K562 (cell line): ENCODE results near the gene SLC39A11. TPM values are rescaled to one million over a fixed set of nuclear protein-coding genes. Genes with fewer than 3 reads are reported as not detected.

Experiments
- ATAC-seq: fragments of 200-7000 bp; cut with Tn5 transposase; 3 replicates; pipeline ENCODE4 v1.9.1; 2020; ENCODE audit warnings: moderate library complexity
- BruUV-seq: library from RNA; stranded (reverse); fragments of 400-500 nt; replicated peaks from 2 replicates; lab custom pipeline; 2021; lab: Mats Ljungman, UMichigan
- CTCF ChIA-PET: fragments of 300-600 bp; formaldehyde crosslinking; extraction: SDS; loops from one replicate; lab custom pipeline; 2021; ENCODE audit warnings: low intra/inter-chr PET ratio; lab: Yijun Ruan, JAX
- POLR2A ChIA-PET: fragments of 300-600, 350-650 bp; sonication (Branson Sonifier 250); formaldehyde crosslinking; extraction: SDS; loops from one replicate; lab custom pipeline; 2021; ENCODE audit warnings: antibody characterized with exemption, inconsistent platforms; lab: Yijun Ruan, JAX
- DNase-seq, 4 experiments: peaks; one replicate each; pipeline versions ENCODE4 v3.0.0 to v3.0.0-alpha.2; 2011 to 2018; ENCODE audit warnings: low spot score in 3 of 4, mixed read lengths in 3 of 4; ENCODE audit errors: extremely low read depth in 1 of 4
- FAIRE-seq: peaks from 2 replicates; lab custom pipeline; 2011; peaks lifted over from hg19 to GRCh38; lab: Jason Lieb, UNC
- H2AFZ ChIP-seq: 2 replicates; pipeline ENCODE4 v1.6.0; 2011; ENCODE audit warnings: low read depth, low read length, control low read depth, inconsistent platforms
- H3K27ac ChIP-seq: fragments of 200-600 bp; 3 replicates; pipeline ENCODE4 v1.8.0; 2011; ENCODE audit warnings: low read depth, mild to moderate bottlenecking, control low read depth, inconsistent platforms, low read length, moderate library complexity, mixed read lengths; ENCODE audit errors: extremely low read depth
- H3K27me3 ChIP-seq, 2 experiments: fragments of 300-600 bp in 1 of 2; 2 replicates in 1 of 2; 3 replicates in 1 of 2; pipeline versions ENCODE4 v1.6.0 to v1.8.0; 2011; ENCODE audit warnings: inconsistent platforms in 2 of 2, low read length in 2 of 2, mild to moderate bottlenecking in 1 of 2, mixed read lengths in 1 of 2, moderate library complexity in 1 of 2; ENCODE audit not compliant: control insufficient read depth in 2 of 2, insufficient read depth in 2 of 2
- H3K36me3 ChIP-seq: fragments of 300-600 bp; 3 replicates; pipeline ENCODE4 v1.8.0; 2011; ENCODE audit warnings: mild to moderate bottlenecking, low read length, inconsistent platforms; ENCODE audit not compliant: control insufficient read depth, insufficient read depth
- H3K4me1 ChIP-seq, 2 experiments: fragments of 200-600 bp in 1 of 2; replicated peaks in 1 of 2; 2 replicates in 1 of 2; 3 replicates in 1 of 2; pipeline versions ENCODE4 v1.5.1 to v1.8.0; 2011; ENCODE audit warnings: inconsistent platforms in 2 of 2, low read length in 2 of 2, mild to moderate bottlenecking in 1 of 2, mixed read lengths in 1 of 2, moderate library complexity in 1 of 2; ENCODE audit not compliant: control insufficient read depth in 2 of 2, insufficient read depth in 2 of 2
- H3K4me2 ChIP-seq: 2 replicates; pipeline ENCODE4 v1.6.1; 2011; ENCODE audit warnings: low read length, control low read depth, inconsistent platforms, mixed read lengths; ENCODE audit not compliant: insufficient read depth
- H3K4me3 ChIP-seq: fragments of 200-600 bp; sonication (generic), shearing (Covaris generic); 2 replicates; pipeline ENCODE4 v1.5.1; 2016; ENCODE audit warnings: control low read depth, inconsistent platforms
- H3K79me2 ChIP-seq: fragments of 200-600 bp; 3 replicates; pipeline ENCODE4 v1.8.0; 2011; ENCODE audit warnings: low read length, inconsistent platforms; ENCODE audit not compliant: control insufficient read depth, insufficient read depth
- H3K9ac ChIP-seq, 2 experiments: 2 replicates each; pipeline versions ENCODE4 v1.6.0 to v1.6.1; 2011; ENCODE audit warnings: low read depth in 2 of 2, low read length in 2 of 2, control low read depth in 1 of 2, inconsistent platforms in 1 of 2, mild to moderate bottlenecking in 1 of 2, mixed read lengths in 1 of 2; ENCODE audit not compliant: insufficient read depth in 1 of 2
- H3K9me1 ChIP-seq: one replicate; pipeline ENCODE4 v1.6.0; 2011; ENCODE audit warnings: inconsistent platforms, mild to moderate bottlenecking, low read length, moderate library complexity; ENCODE audit not compliant: control insufficient read depth, insufficient read depth
- H3K9me3 ChIP-seq: replicated peaks from 2 replicates; pipeline ENCODE4 v1.5.1; 2011; ENCODE audit warnings: low read depth, low read length, inconsistent platforms; ENCODE audit not compliant: control insufficient read depth, insufficient read depth
- H4K20me1 ChIP-seq: replicated peaks from 2 replicates; pipeline ENCODE4 v1.6.1; 2011; ENCODE audit warnings: low read length, inconsistent platforms, mixed read lengths; ENCODE audit not compliant: control insufficient read depth, insufficient read depth
- CHD4 ChIP-seq: fragments of 200-600 bp; sonication (generic); IDR thresholded peaks from 3 replicates; pipeline ENCODE4 v1.6.1; 2012; ENCODE audit warnings: low read depth, mild to moderate bottlenecking, mixed read lengths, low read length, inconsistent platforms; ENCODE audit not compliant: insufficient read depth, insufficient replicate concordance, poor library complexity, severe bottlenecking
- GTF2A2 ChIP-seq: IDR thresholded peaks from 2 replicates; pipeline ENCODE4 v1.6.1; 2016; ENCODE audit warnings: mild to moderate bottlenecking, missing genetic modification characterization, missing compliant biosample characterization
- HDGF ChIP-seq: fragments of 450-650 bp; IDR thresholded peaks from 2 replicates; pipeline ENCODE4 v1.6.1; 2016
- HNRNPH1 ChIP-seq: fragments of 200-400 bp; formaldehyde crosslinking; optimal IDR thresholded peaks from 2 replicates; pipeline ENCODE3; 2017; ENCODE audit warnings: low read depth, mild to moderate bottlenecking, low read length, moderate library complexity
- PTBP1 ChIP-seq: fragments of 200-400 bp; formaldehyde crosslinking; IDR thresholded peaks from 2 replicates; pipeline ENCODE4 v1.6.1; 2017; ENCODE audit warnings: low read depth, low read length
- SAFB ChIP-seq: fragments of 200-400 bp; formaldehyde crosslinking; IDR thresholded peaks from 2 replicates; pipeline ENCODE4 v1.6.1; 2017; ENCODE audit warnings: low read depth, low read length, borderline replicate concordance
- STAT5A ChIP-seq: IDR thresholded peaks from 2 replicates; pipeline ENCODE4 v1.6.1; 2012; ENCODE audit warnings: low read length, inconsistent platforms, borderline replicate concordance
- ZBTB7A ChIP-seq: IDR thresholded peaks from 2 replicates; pipeline ENCODE4 v1.6.1; 2011; ENCODE audit warnings: low read depth, mild to moderate bottlenecking, low read length, moderate library complexity, borderline replicate concordance; ENCODE audit not compliant: control insufficient read depth
- ZNF184 ChIP-seq: sonication (generic); formaldehyde crosslinking; IDR thresholded peaks from 2 replicates; pipeline ENCODE4 v1.5.0; 2020; ENCODE audit warnings: missing genetic modification reagents
- ZNF311 ChIP-seq: fragments of 250-450 bp; sonication (Bioruptor Pico); IDR thresholded peaks from 2 replicates; pipeline ENCODE4 v1.4.0; 2020; ENCODE audit warnings: mild to moderate bottlenecking, moderate library complexity
- in situ Hi-C: fragments of 300-500 bp; cut with MboI; formaldehyde crosslinking; loops from 4 replicates; pipeline ENCODE4 v1.15.0; 2018; ENCODE audit warnings: inconsistent platforms, mixed read lengths
- intact Hi-C: fragments of 100-400 bp; cut with micrococcal nuclease; formaldehyde crosslinking; loops from 2 replicates; pipeline ENCODE4 v1.14.2; 2022
- polyA plus RNA-seq, 8 experiments: library from polyadenylated mRNA; depleted of rRNA in 4 of 8; stranded (reverse) in 5 of 8; unstranded in 3 of 8; fragments of >200 nt; fragmentation: Nextera tagmentation in 2 of 8; fragmentation: Illumina TruSeq in 1 of 8; extraction: Ambion mirVana in 2 of 8; extraction: Trizol in 1 of 8; gene quantifications; 2 replicates each; pipeline versions ENCODE4 v1.2.1 to v1.2.3, GENCODE V29; 2011 to 2014; ENCODE audit warnings: inconsistent platforms in 1 of 8, missing spikeins in 1 of 8
- total RNA-seq, 7 experiments: library from RNA; depleted of rRNA in 6 of 7; stranded (reverse); fragments of >200 nt in 6 of 7; fragmentation: Illumina TruSeq in 2 of 7; extraction: Trizol in 2 of 7; gene quantifications; 2 replicates each; pipeline versions ENCODE4 v1.2.1 to v1.2.3, GENCODE V29; 2011 to 2021; ENCODE audit warnings: low replicate concordance in 1 of 7
- TF ChIP-seq, protein P1 (sequence below): fragments of 250-450 bp; sonication (Bioruptor Pico); IDR thresholded peaks from 2 replicates; pipeline ENCODE4 v1.5.1; 2021; ENCODE audit warnings: mild to moderate bottlenecking
- TF ChIP-seq, protein P2 (sequence below): fragments of 450-650 bp; IDR thresholded peaks from 2 replicates; pipeline ENCODE4 v1.6.1; 2018; ENCODE audit warnings: mild to moderate bottlenecking, low read depth; ENCODE audit not compliant: partially characterized antibody
- TF ChIP-seq, protein P3 (sequence below): fragments of 250-450 bp; sonication (Bioruptor Pico); IDR thresholded peaks from 2 replicates; pipeline ENCODE4 v1.8.0; 2021; ENCODE audit warnings: moderate library complexity, mild to moderate bottlenecking, inconsistent platforms

SLC39A11 gene
- total and polyA plus RNA-seq, 9 of the 15 experiments (the other 6 are each of a cell fraction or from before 2014, with no cell fraction given): 10.5 to 26.4 (median 13.4) TPM

DNA sequence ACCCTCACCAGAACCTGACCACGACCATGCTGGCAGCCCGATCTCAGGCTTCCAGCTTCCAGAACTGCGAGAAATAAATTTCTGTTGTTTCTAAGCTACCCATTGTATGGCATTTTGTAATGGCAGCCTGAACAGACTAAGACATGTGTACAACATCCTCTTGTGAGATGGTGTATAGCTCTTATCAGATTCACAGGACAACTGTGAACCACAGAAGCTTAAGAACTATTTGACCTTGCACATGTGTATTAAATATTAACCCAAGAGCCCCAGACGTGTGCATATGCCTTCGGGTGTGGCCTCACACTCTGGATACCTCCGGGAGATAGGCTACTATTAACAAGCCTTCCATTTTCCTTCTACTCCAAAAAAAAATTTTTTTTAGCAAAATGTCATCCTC lies 248.9 kb downstream of the SLC39A11 start (continued):
- TF ChIP-seq, protein P1, sequence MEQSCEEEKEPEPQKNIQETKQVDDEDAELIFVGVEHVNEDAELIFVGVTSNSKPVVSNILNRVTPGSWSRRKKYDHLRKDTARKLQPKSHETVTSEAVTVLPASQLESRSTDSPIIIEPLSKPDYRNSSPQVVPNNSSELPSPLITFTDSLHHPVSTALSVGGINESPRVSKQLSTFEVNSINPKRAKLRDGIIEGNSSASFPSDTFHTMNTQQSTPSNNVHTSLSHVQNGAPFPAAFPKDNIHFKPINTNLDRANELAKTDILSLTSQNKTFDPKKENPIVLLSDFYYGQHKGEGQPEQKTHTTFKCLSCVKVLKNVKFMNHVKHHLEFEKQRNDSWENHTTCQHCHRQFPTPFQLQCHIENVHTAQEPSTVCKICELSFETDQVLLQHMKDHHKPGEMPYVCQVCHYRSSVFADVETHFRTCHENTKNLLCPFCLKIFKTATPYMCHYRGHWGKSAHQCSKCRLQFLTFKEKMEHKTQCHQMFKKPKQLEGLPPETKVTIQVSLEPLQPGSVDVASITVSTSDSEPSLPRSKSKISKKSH (CRISPR knock-in tag): no peak
- TF ChIP-seq, protein P2, sequence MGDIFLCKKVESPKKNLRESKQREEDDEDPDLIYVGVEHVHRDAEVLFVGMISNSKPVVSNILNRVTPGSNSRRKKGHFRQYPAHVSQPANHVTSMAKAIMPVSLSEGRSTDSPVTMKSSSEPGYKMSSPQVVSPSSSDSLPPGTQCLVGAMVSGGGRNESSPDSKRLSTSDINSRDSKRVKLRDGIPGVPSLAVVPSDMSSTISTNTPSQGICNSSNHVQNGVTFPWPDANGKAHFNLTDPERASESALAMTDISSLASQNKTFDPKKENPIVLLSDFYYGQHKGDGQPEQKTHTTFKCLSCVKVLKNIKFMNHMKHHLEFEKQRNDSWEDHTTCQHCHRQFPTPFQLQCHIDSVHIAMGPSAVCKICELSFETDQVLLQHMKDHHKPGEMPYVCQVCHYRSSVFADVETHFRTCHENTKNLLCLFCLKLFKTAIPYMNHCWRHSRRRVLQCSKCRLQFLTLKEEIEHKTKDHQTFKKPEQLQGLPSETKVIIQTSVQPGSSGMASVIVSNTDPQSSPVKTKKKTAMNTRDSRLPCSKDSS: no peak
- TF ChIP-seq GTF2A2 (tag) (no peak), ZBTB7A (no peak)

DNA sequence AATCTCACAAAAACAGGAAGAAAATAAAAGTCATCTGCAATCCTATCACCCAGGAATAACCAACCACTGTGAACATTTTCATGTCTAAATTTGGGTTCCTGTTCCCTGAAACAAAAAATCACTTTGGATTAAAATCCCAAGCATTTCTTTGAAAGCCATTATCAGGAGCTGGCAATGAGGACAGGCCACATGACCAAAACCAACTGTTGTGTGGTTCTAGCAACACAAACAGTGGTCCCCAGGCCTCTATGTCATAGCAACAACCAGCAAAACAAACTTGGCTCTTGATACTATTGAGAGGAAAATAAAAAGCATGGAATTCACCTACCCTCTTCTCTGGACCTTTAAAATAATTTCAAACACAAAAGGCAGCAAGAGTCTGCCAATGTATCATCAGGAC lies 252.5 kb downstream of the SLC39A11 start:
- DNase-seq: no peak
- no peaks in the 10 kb centered on the region for H3K79me2 ChIP-seq
- TF ChIP-seq, protein P3, sequence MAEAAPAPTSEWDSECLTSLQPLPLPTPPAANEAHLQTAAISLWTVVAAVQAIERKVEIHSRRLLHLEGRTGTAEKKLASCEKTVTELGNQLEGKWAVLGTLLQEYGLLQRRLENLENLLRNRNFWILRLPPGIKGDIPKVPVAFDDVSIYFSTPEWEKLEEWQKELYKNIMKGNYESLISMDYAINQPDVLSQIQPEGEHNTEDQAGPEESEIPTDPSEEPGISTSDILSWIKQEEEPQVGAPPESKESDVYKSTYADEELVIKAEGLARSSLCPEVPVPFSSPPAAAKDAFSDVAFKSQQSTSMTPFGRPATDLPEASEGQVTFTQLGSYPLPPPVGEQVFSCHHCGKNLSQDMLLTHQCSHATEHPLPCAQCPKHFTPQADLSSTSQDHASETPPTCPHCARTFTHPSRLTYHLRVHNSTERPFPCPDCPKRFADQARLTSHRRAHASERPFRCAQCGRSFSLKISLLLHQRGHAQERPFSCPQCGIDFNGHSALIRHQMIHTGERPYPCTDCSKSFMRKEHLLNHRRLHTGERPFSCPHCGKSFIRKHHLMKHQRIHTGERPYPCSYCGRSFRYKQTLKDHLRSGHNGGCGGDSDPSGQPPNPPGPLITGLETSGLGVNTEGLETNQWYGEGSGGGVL: no peak
- TF ChIP-seq STAT5A: no peak
- TF ChIP-seq CHD4: no peak
- TF ChIP-seq PTBP1: no peak
- no peak for TF ChIP-seq HNRNPH1
- no peak for TF ChIP-seq ZNF184 (CRISPR knock-in tag)
- TF ChIP-seq SAFB: no peak
- TF ChIP-seq ZNF311 (CRISPR knock-in tag): no peak
- TF ChIP-seq HDGF: no peak
- TF ChIP-seq, all 486 proteins: peak for 0
- CTCF ChIA-PET: no interaction called here
- no peaks in the 10 kb centered on the region for H3K36me3 ChIP-seq
- no peaks in the 10 kb centered on the region for H4K20me1 ChIP-seq
- POLR2A ChIA-PET: no interaction called here
- H2AFZ ChIP-seq: no peak overlapping the region
- H3K9ac ChIP-seq: no peak overlapping the region
- no peak overlapping the region for H3K27ac ChIP-seq
- no peaks in the 10 kb centered on the region for H3K9me1 ChIP-seq
- no peaks in the 10 kb centered on the region; a peak in 2 of 5 replicates for H3K4me1 ChIP-seq
- in situ Hi-C loops: no loop called here
- no peak overlapping the region for H3K4me3 ChIP-seq
- FAIRE-seq: no peak
- no peak for ATAC-seq
- intact Hi-C loops: no loop called here
- no peaks in the 10 kb centered on the region for H3K27me3 ChIP-seq
- no peaks in the 10 kb centered on the region for H3K9me3 ChIP-seq
- BruUV-seq: no TSS peak
- H3K4me2 ChIP-seq: no peak overlapping the region
